Body of pancreas (tissue), 4 donors: ENCODE measurements around the gene CHADL. TPM values are rescaled to one million over a fixed set of nuclear protein-coding genes. Genes with fewer than 3 reads are reported as not detected.
"Not testable (repeated sequence)": the region's sequence is repeated elsewhere in the genome, so short reads cannot be mapped to it uniquely, and the experiment has no call there.

Experiments used
- ATAC-seq: fragments of 150-250 bp; one replicate; pipeline ENCODE4 v1.9.1; 2016
- DNase-seq, 4 donors: peaks; one replicate each; pipeline ENCODE4 v3.0.0-alpha.2; 2019
- H3K27ac ChIP-seq, 4 donors: fragments of 200-600 bp; sonication (generic); 1 replicate in 3 of 4; 2 replicates in 1 of 4; pipeline versions ENCODE4 v1.5.1 to v1.6.1; 2016 to 2019; ENCODE audit warnings: mild to moderate bottlenecking in 1 of 4, mixed read lengths in 1 of 4, moderate library complexity in 1 of 4
- H3K27me3 ChIP-seq, 2 donors: fragments of 200-600 bp; sonication (generic); one replicate each; pipeline ENCODE4 v1.6.0; 2016; ENCODE audit warnings: mild to moderate bottlenecking in 1 of 2
- H3K36me3 ChIP-seq, 2 donors: fragments of 200-600 bp; sonication (generic); replicated peaks in 1 of 2; 2 replicates each; pipeline ENCODE4 v1.5.1; 2016; ENCODE audit warnings: low read depth in 2 of 2; ENCODE audit not compliant: insufficient read depth in 1 of 2
- H3K4me1 ChIP-seq: fragments of 200-600 bp; sonication (generic); one replicate; pipeline ENCODE4 v1.6.0; 2016
- H3K4me3 ChIP-seq, 2 donors: fragments of 200-600 bp; sonication (generic); 1 replicate in 1 of 2; 2 replicates in 1 of 2; pipeline ENCODE4 v1.5.1; 2016 to 2019
- H3K9me3 ChIP-seq, 3 donors: fragments of 200-600 bp; sonication (generic); 1 replicate in 2 of 3; 2 replicates in 1 of 3; pipeline ENCODE4 v1.5.1; 2016
- CTCF ChIP-seq, 7 experiments: fragments of 450-650 bp in 4 of 7; fragments of 200-600 bp in 3 of 7; sonication (generic) in 3 of 7; IDR thresholded peaks; one replicate each; pipeline ENCODE4 v1.5.1; 2016 to 2019; ENCODE audit warnings: antibody characterized with exemption in 7 of 7
- POLR2A ChIP-seq, 3 donors: fragments of 450-650 bp; IDR thresholded peaks; one replicate each; pipeline ENCODE4 v1.6.1; 2016; ENCODE audit warnings: antibody characterized with exemption in 3 of 3, mild to moderate bottlenecking in 2 of 3
- WGBS, 2 donors: methylation state at CpG; one replicate each; pipeline ENCODE4 v1.1.5; 2017; 5-methylcytosine and 5-hydroxymethylcytosine counted together
- intact Hi-C: fragments of 100-400 bp; cut with DNase I; formaldehyde crosslinking; loops from one replicate; pipeline ENCODE4 v1.15.1; 2023
- microRNA-seq, 2 donors: library from miRNA; unstranded; fragments of <30 nt; microRNA quantifications; one replicate each; pipeline ENCODE4, GENCODE V29; 2016; ENCODE audit warnings: borderline number of aligned reads in 2 of 2, borderline replicate concordance in 2 of 2
- small RNA-seq: library from RNA; depleted of rRNA; stranded (forward); fragments of <200 nt; gene quantifications from one replicate; pipeline ENCODE3, GENCODE V24; 2016
- total RNA-seq, 2 donors: library from RNA; depleted of rRNA; stranded (reverse); fragments of >200 nt; gene quantifications; one replicate each; pipeline ENCODE4 v1.1.0, GENCODE V29; 2016

The CHADL gene
- total RNA-seq, 2 donors from 2014 or later = 1.8 to 6.3 TPM

- intact Hi-C loops = no loop called here
- Histone ChIP-seq H3K27me3 (no peaks in the 10 kb centered on the region), H3K9me3 (no peaks in the 10 kb centered on the region), H3K27ac (no peak overlapping the region), H3K4me3 (no peak overlapping the region), H3K36me3 (peaks cover 13 to 25% of the 10 kb centered on the region in 2 donors), H3K4me1 (no peaks in the 10 kb centered on the region)
- TF ChIP-seq POLR2A (IDR thresholded peaks at IDR 0.05) (no peak), CTCF (IDR thresholded peaks at IDR 0.05) (no peak)
- DNase-seq = no peak
- no peak for ATAC-seq
- 75 to 89% methylated on average over 14 to 15 of the region's 15 CpGs for WGBS, 2 donors
Measured at GRCh38 chr22:41181349-41182241, 59.1 kb downstream of the CHADL start.

- 83 to 84% methylated on average over 2 to 3 of the region's 3 CpGs for WGBS, 2 donors
- intact Hi-C loops = no loop called here
- no peaks in the 10 kb centered on the region for H3K4me1 ChIP-seq
- H3K27me3 ChIP-seq = no peaks in the 10 kb centered on the region
- DNase-seq (no peak), ATAC-seq (no peak)
- no peak overlapping the region for H3K4me3 ChIP-seq
- peaks cover 16 to 30% of the 10 kb centered on the region in 2 donors for H3K36me3 ChIP-seq
- no peaks in the 10 kb centered on the region for H3K9me3 ChIP-seq
- no peak overlapping the region for H3K27ac ChIP-seq
- TF ChIP-seq POLR2A (IDR thresholded peaks at IDR 0.05) (no peak), CTCF (IDR thresholded peaks at IDR 0.05) (no peak)
Measured at GRCh38 chr22:41180926-41181325, 59.8 kb downstream of the CHADL start.

GRCh38 chr22:41180362-41180761 lies 60.4 kb downstream of the CHADL start:
- 88 to 93% methylated on average over 6 of the region's 6 CpGs for WGBS, 2 donors
- H3K4me3 ChIP-seq, H3K27ac ChIP-seq, H3K27me3 ChIP-seq, H3K4me1 ChIP-seq, ATAC-seq, intact Hi-C loops, DNase-seq, H3K9me3 ChIP-seq: not testable (repeated sequence)
- peaks cover 18 to 33% of the 10 kb centered on the region in 2 donors for H3K36me3 ChIP-seq

Small RNAs within 50 kb of the gene (microRNA-seq; reads per million reads assigned to microRNA genes)
- gene MIR6889 = 0 to 0.47 reads per million in 2 donors

Small RNAs within 50 kb of the gene (small RNA-seq; reads per million reads assigned to genes)
- gene MIR6889 = not detected

Other genes starting within 250 kb of the CHADL start
- gene EP300, start 148.3 kb downstream of the CHADL start, total RNA-seq = 10 to 100 TPM; 35.0 to 68.2 TPM
- 10 to 100 TPM in 1 of 2 donors, 1 to 10 TPM in 1; 5.7 to 21.1 TPM for gene L3MBTL2, start 35.6 kb downstream of the CHADL start, total RNA-seq
- 10 to 100 TPM; 45.4 to 62.3 TPM for gene RANGAP1, start 45.3 kb upstream of the CHADL start, total RNA-seq
- 10 to 100 TPM; 29.8 to 34.3 TPM for gene ZC3H7B, start 60.6 kb upstream of the CHADL start, total RNA-seq
- 10 to 100 TPM; 10.9 to 29.0 TPM for gene TEF, start 141.0 kb upstream of the CHADL start, total RNA-seq
- 10 to 100 TPM; 23.1 to 27.2 TPM for gene TOB2, start 205.9 kb upstream of the CHADL start, total RNA-seq
- gene PHF5A, start 227.8 kb upstream of the CHADL start, total RNA-seq = 10 to 100 TPM; 15.5 to 19.2 TPM
- gene ACO2, start 228.2 kb upstream of the CHADL start, total RNA-seq = 10 to 100 TPM; 32.7 to 75.5 TPM